Stimulated activated CD4-positive, alpha-beta T cell treated with anti-CD3 and anti-CD28 coated beads, TNF-alpha, amount 100 ng/mL, for 48 hours (primary cell): ENCODE data around the gene FADD.
"Not testable (repeated sequence)": the region's sequence is repeated elsewhere in the genome, so short reads cannot be mapped to it uniquely, and the experiment has no call there.

Source experiments
- DNase-seq, 3 donors: peaks; one replicate each; pipeline ENCODE4 v3.0.0-alpha.2; 2020; ENCODE audit warnings: low read depth in 3 of 3

Gene FADD

DNA sequence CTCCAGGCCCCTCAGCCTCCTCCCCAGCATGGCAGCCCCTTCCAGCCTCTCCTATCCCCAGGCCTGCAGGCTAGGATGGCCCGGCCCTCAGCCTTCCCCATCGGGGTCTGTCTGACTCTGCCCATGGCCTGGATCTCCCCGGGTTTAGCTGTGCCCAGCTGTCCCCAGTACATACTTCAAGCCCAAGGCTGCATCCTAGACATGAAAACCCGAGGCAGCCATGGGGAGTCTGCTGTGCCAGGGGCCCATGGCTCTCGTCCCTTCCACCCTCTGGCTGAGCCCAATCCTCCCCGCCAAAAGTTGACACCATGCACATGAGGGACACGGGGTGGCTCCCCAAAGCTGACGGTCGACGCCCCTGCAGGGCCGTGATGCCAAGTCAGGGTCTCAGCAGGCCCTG is 22.2 kb upstream of the FADD start:
- no peak for DNase-seq

DNA sequence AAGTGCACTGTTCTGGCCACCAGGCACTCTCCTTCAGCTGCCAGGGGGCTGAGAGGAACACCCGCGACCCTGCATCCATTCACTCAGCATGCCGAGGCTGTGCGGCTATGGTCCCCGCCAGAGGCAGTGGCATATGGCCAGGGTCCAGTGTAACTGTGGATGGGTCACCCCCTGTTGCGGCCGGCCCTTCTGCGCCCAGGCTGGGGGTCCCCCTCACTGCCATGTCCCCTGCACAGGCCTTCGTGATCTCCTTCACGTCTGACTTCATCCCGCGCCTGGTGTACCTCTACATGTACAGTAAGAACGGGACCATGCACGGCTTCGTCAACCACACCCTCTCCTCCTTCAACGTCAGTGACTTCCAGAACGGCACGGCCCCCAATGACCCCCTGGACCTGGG is 20.8 kb upstream of the FADD start:
- no peak for DNase-seq

- DNase-seq, result no peak
Observed at GRCh38 chr11:70183032-70183431, 20.1 kb upstream of the FADD start.

DNA sequence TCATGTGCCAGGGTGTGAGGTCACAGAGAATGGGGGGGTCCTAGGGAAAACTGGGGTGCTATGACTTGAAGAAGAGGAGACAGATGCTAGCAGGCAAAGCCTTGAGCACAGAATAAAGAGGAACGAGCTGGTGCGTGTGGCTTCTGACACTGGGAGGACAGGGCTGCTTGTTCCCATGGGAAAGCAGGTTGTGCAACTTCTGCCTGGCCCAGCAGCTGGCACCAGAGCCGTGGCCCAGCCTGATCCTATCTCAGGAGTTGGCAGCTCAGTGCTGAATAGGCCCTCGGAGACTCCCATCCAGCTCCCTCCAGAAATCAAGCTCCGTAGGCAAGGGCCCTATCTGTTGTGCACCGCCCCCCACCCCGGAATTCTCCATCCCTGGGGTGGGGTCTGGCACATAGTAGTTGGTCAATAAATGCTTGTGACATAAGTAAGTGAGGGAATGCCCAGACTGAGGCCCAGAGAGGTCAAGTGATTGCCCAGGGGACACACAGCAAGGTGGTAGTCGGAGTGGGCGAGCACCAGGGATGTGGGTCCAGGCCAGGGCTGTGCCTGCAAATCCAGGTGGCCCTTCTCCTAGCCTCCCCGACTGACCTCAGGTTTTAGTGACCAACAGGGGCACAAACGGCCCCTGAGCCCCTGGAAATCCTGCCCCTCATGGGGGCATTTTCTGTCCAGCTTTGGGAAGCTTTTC is 19.5 kb upstream of the FADD start:
- no peak for DNase-seq

DNA sequence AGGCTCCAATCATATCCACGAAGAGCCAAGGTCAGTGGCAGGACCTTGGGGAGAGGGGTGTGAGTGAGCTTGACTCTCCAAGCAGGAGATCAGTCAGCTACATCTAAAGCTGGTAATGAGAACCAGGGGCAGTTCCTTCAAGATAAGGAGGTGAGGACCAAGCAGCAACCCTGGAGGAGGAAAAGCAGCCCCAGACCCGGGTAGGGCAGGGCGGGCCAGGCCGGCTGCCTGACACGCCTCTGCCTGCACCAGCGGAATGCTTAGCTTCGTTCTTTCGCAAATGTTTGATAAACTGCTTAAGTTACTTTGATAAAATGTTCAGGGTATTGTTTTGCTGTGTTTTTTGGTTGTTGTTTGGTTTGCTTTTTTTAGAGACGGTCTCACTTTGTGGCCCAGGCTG is 18.7 kb upstream of the FADD start:
- DNase-seq, result no peak

DNA sequence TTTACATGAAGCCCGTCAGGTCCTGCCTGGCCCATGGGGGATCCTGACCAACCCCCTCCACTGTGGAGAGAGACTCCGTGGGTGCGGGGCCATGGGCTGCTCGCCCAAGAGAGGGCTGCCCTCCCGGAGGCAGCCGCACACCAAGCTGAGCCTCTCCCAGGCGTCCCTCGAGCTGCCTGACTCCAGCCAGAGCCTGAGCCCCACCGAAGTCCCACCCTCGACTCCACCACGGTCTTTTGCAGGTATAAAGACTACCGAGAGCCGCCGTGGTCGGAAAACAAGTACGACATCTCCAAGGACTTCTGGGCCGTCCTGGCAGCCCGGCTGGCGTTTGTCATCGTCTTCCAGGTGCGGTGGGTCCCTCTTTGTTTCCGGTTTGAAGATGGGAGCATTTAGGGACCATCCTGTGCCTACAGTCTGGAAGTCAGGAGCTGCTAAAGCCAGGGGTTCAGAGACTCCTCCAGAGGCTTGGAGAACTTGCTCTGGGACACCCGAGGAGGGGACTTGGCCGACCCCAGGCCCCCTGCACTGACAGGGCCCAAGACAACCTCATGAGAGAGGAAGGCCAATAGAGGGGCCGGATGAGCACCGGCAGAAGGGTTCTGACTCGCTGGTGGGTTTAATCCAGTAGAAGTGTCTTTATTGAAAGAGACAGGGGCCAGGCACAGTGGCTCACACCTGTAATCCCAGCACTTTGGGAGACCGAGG is 17.6 kb upstream of the FADD start:
- DNase-seq, result no peak

GRCh38 chr11:70186420-70186819 is 16.7 kb upstream of the FADD start:
- no peak for DNase-seq

GRCh38 chr11:70186936-70187335 is 16.2 kb upstream of the FADD start:
- no peak for DNase-seq

GRCh38 chr11:70187771-70188170 is 15.3 kb upstream of the FADD start:
- no peak for DNase-seq

DNA sequence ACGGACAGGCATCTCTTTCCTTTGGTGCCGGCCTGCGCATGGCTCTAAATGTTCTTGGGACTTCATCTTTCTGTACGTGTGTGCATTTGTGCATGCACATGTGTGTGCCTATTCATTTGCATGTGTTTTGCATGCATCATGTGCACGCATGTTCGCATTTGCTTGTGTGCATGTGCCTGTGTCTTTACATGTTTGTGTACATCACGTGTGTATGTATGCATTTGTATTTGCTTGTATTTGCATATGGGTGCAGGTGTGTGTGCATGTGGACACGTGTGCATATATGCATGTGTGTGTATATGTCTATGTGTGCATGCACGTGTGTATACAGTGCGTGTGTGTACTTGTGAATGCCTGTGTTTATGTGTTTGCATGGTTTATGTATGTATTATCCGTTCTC is 13.5 kb upstream of the FADD start:
- no peak for DNase-seq

GRCh38 chr11:70191495-70192140 is 11.5 kb upstream of the FADD start:
- peak; percentile 39 to 50 (median 43) for DNase-seq

- no peak for DNase-seq
Observed at GRCh38 chr11:70192666-70193410, 10.3 kb upstream of the FADD start.

DNA sequence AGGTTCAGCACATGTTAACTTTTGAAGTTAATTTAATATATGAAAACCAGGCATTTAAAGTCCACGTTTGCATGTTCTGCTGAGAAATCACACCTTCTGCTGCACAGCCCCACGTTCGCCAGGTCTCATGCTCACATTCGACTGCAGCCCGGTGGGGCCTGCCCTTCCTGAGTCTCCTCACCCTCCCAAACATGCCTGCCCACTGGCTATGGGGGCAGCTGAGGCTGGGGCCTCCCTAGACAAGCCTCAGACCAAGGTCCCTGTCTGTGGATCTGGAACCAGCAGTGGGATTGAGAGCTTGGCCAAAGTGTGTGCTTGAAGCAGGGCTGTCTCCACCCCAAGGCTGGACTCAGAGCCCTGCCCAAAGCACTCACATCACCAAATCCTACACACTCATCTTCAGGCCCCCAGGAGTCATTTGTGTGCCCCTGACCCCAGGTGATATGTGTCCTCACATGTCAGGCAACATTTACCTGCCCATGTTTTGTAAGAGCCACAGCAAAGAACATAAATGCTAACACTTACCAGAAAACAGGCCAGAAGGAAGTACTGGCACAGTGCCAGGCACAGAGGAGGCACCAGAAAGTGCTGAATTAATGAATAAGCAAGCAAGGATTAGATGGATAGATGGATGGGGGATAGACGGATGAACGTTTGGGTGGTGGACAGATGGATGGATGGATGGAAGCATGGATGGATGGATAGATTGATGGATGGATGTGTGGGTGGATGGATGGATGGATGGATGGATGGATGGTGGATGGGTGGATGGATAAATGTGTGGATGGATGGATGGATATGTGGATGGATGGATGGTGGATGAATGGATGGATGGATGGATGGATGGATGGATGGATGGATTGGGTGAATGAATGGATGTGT is 9.4 kb upstream of the FADD start:
- DNase-seq, result no peak

DNA sequence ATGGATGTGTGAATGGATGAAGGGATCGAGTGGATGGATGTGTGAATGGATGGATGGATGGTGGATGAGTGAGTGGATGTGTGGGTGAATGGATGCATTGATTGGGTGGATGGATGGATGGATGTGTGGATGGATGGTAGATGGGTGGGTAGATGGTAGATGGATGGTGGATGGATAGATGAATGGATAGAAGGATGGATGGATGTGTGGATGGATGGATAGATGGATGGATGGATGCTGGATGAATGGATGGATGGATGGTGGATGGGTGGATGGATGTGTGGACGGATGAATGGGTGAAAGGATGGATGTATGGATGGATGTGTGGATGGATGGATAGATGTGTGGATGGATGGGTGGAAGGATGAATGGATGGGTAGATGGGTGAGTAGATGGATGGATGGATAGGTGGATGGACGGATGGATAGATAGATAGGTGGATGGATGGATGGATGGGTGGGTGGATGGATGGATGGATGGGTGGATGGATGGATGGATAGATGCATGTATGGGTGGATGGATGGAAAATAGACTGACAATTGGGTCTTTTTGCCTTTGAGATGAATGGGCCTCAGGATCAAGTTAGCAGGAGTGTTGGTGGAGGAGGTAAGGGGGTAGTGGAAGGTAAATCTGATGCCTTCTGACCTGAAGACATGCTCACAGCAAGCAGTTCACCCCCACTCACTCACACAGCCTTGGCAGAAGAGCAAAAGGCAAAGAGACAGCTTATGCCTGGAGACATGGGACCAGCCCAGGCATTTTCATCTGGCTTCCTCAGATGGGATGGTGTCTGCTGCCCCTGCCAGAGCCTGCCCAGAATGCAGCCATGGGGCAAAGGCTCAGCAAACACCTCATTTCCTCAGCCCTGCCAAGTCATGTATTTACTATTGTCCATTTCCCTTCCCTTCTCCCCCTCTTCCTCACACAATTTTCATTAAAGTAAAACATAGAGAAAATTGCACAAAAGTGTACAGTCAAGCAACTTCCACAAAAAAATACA is 8.0 kb upstream of the FADD start:
- no peak for DNase-seq

DNA sequence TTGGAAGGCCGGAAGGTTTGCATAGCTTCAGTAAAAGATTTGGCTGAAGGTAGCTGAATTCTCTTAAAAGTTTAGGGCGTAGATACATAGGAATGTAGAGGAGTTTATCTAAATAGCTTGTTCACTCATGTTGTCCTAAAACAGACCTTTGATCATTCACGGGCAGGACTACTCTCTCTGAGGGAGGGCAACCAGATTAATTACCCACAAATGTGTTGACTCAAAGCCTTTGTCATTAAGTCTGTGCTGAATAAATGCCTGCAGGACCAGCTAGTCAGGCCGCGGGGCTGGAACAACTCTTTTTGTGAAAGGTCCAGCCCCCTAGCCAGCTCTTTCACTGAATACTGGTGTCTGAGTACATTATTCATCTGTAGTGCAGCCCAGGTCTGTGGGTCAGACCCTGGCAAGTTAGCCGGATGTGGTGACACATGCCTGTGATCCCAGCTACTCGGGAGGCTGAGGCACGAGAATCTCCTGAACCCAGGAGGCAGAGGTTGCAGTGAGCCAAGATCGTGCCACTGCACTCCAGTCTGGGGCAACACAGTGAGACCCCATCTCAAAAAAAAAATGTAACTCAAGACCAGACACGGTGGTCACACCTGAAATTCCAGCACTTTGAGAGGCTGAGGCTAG is 2.8 kb upstream of the FADD start:
- DNase-seq, result no peak

DNA sequence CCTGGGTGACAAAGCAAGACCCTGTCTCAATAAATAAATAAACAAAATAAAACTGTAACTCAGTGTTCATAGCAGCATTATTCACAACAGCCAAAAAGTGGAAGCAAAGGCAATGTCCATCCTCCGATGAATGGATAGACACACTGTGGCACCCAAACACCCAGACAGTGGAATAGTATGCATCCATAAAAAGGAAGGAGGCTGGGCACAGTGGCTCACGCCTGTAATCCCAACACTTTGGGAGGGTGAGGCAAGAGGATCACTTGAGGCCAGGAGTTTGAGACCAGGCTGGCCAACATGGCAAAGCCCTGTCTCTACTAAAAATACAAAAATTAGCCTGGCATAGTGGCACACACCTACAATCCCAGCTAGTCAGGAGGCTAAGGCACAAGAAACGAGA is 2.0 kb upstream of the FADD start:
- DNase-seq, result not testable (repeated sequence)

GRCh38 chr11:70201882-70202861 is 924 bp upstream of the FADD start:
- no peak for DNase-seq

GRCh38 chr11:70203751-70204465 is 812 bp downstream of the FADD start:
- peak; percentile 79 to 96 (median 91) for DNase-seq
